ENCODE results near the gene PAK5. TPM values are rescaled to one million over a fixed set of nuclear protein-coding genes. Genes with fewer than 3 reads are reported as not detected.

The PAK5 gene
- total and polyA plus RNA-seq, 2 experiments from 2014 or later, result not detected

DNA sequence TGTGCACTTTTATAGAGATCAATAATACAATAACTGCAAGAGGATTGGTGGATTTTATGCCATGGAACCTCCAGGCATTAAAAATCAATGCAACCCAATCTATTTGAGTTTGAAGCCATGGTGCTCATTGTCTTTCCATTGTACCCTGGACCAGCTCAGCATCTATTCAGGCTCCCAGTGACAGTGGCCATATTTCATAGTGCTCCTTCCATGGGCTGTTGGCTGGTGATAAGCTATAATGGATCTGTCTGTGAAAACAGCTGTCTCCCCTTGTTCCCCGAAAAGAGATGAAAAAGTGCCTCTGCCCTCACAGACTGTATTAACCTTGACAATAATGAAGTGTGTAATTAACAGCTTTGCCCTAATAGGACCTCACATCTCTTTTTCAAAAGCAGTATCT lies 250.2 kb downstream of the PAK5 start:
- no peak for TF ChIP-seq EZH2 (IDR thresholded peaks at IDR 0.05; ENCODE audit: insufficient read depth, poor library complexity, severe bottlenecking)
- Histone ChIP-seq H3K9me2 (ENCODE audit: insufficient read depth) (no peaks in the 10 kb centered on the region), H3K4me1 (ENCODE audit: insufficient read depth) (no peaks in the 10 kb centered on the region), H3K4me2 (ENCODE audit: unreplicated experiment) (no peak overlapping the region), H3F3A (ENCODE audit: insufficient read depth) (no peaks in the 10 kb centered on the region), H3K9ac (no peak overlapping the region), H3K79me2 (ENCODE audit: insufficient read depth) (no peaks in the 10 kb centered on the region), H3K4me3 (no peak overlapping the region), H3K27me3 (replicated peaks; ENCODE audit: insufficient read depth) (peaks cover 5% of the 10 kb centered on the region), H2AFZ (no peak overlapping the region), H3K27ac (no peak overlapping the region), H4K20me1 (ENCODE audit: insufficient read depth) (no peaks in the 10 kb centered on the region), H3K36me3 (ENCODE audit: low read depth) (no peaks in the 10 kb centered on the region), H3K9me3 (ENCODE audit: low read depth) (no peaks in the 10 kb centered on the region)
- no peak for DNase-seq
- WGBS, 2 experiments (ENCODE audit: low coverage in 1 of 2, low lambda C conversion rate in 2 of 2, missing lambda C conversion rate in 2 of 2), result 23 to 30% methylated on average over 1 of the region's 1 CpG
- in situ Hi-C loops (cut with MboI), result no loop called here

DNA sequence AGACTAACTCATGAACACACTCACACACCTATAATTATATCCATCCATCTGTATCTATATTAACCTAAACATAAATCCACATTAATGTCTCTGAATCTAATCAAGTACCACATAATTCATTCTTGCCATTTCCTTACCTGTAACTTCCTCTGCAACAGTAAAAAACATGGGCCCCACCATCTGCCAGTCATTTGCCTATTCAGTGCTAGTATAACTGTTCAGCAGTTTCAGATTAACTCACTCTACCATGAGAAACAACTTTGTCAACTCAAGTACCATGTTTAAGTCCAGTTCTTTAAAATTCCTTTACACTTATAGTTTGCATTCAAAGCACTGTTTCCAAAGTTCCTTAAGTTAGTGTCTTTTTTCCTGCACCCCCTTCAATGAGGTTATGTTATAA lies 255.7 kb downstream of the PAK5 start:
- Histone ChIP-seq H3K79me2 (ENCODE audit: insufficient read depth) (no peaks in the 10 kb centered on the region), H3K4me1 (ENCODE audit: insufficient read depth) (no peaks in the 10 kb centered on the region), H3K4me2 (ENCODE audit: unreplicated experiment) (no peak overlapping the region), H3K27me3 (replicated peaks; ENCODE audit: insufficient read depth) (0 out of 2 replicates have a peak, but pooled peaks cover 16% of the 10 kb centered on the region), H4K20me1 (ENCODE audit: insufficient read depth) (no peaks in the 10 kb centered on the region), H3K4me3 (no peak overlapping the region), H3K36me3 (ENCODE audit: low read depth) (no peaks in the 10 kb centered on the region), H2AFZ (no peak overlapping the region), H3K9me3 (ENCODE audit: low read depth) (no peaks in the 10 kb centered on the region), H3K9ac (no peak overlapping the region), H3K9me2 (ENCODE audit: insufficient read depth) (no peaks in the 10 kb centered on the region), H3F3A (ENCODE audit: insufficient read depth) (no peaks in the 10 kb centered on the region), H3K27ac (no peak overlapping the region)
- no peak for DNase-seq
- in situ Hi-C loops (cut with MboI), result no loop called here
- TF ChIP-seq EZH2 (IDR thresholded peaks at IDR 0.05; ENCODE audit: insufficient read depth, poor library complexity, severe bottlenecking) (no peak), EZH2phosphoT487 (IDR thresholded peaks at IDR 0.05; ENCODE audit: insufficient read depth, low read depth) (no peak)

DNA sequence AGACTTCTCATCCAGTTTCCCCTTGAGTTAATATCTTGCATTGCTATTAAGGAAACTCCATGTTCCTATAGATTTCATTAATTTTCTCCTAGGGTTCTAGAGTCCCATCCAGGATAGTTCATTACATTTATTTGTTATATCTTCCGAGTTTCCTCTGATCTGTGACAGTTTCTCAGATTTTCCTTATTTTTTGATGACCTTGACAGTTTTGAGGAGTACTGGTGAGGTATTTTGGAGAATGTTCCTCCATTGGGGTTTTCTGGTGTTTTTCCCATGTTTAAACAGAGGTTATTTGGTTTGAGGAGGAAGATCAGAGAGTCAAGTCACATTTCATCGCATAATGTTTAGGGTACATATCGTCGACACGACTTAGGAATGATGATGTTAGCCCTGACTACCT lies 256.7 kb downstream of the PAK5 start:
- Histone ChIP-seq H4K20me1 (ENCODE audit: insufficient read depth) (no peaks in the 10 kb centered on the region), H3K4me2 (ENCODE audit: unreplicated experiment) (no peak overlapping the region), H3K9me2 (ENCODE audit: insufficient read depth) (no peaks in the 10 kb centered on the region), H3K9ac (no peak overlapping the region), H3K79me2 (ENCODE audit: insufficient read depth) (no peaks in the 10 kb centered on the region), H3F3A (ENCODE audit: insufficient read depth) (no peaks in the 10 kb centered on the region), H3K36me3 (ENCODE audit: low read depth) (no peaks in the 10 kb centered on the region), H3K27me3 (replicated peaks; ENCODE audit: insufficient read depth) (0 out of 2 replicates have a peak, but pooled peaks cover 16% of the 10 kb centered on the region), H3K4me1 (ENCODE audit: insufficient read depth) (no peaks in the 10 kb centered on the region), H3K4me3 (no peak overlapping the region), H3K9me3 (ENCODE audit: low read depth) (no peaks in the 10 kb centered on the region), H2AFZ (no peak overlapping the region), H3K27ac (no peak overlapping the region)
- in situ Hi-C loops (cut with MboI), result no loop called here
- no peak for DNase-seq
- 72 to 76% methylated on average over 5 of the region's 5 CpGs for WGBS, 2 experiments (ENCODE audit: low coverage in 1 of 2, low lambda C conversion rate in 2 of 2, missing lambda C conversion rate in 2 of 2)
- no peak for TF ChIP-seq EZH2phosphoT487 (IDR thresholded peaks at IDR 0.05; ENCODE audit: insufficient read depth, low read depth)
- TF ChIP-seq EZH2 (IDR thresholded peaks at IDR 0.05; ENCODE audit: insufficient read depth, poor library complexity, severe bottlenecking), result no peak

DNA sequence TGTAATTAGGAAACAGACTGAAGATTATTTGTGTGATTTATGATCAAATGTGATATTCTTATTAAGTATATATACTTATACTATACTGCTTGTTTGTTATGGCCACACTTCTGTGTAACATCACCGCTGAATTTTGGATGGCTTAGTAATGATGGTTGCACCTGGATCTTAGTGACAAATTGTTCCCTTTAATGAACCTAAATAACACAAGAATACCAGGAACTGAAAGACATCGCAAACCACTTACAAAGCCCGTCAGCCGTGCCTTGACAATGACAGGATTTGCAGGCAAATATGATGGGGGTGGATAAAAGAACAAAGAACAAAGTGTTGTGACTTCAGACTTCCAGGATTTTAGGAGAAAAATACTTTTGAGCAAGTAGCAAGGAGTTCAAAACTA lies 257.4 kb downstream of the PAK5 start:
- Histone ChIP-seq H3K79me2 (ENCODE audit: insufficient read depth) (no peaks in the 10 kb centered on the region), H3K9me2 (ENCODE audit: insufficient read depth) (no peaks in the 10 kb centered on the region), H3K4me2 (ENCODE audit: unreplicated experiment) (no peak overlapping the region), H3K27ac (no peak overlapping the region), H4K20me1 (ENCODE audit: insufficient read depth) (no peaks in the 10 kb centered on the region), H3F3A (ENCODE audit: insufficient read depth) (no peaks in the 10 kb centered on the region), H3K4me1 (ENCODE audit: insufficient read depth) (no peaks in the 10 kb centered on the region), H3K4me3 (no peak overlapping the region), H3K9ac (no peak overlapping the region), H3K9me3 (ENCODE audit: low read depth) (no peaks in the 10 kb centered on the region), H3K36me3 (ENCODE audit: low read depth) (no peaks in the 10 kb centered on the region), H2AFZ (no peak overlapping the region), H3K27me3 (replicated peaks; ENCODE audit: insufficient read depth) (0 out of 2 replicates have a peak, but pooled peaks cover 16% of the 10 kb centered on the region)
- TF ChIP-seq EZH2 (IDR thresholded peaks at IDR 0.05; ENCODE audit: insufficient read depth, poor library complexity, severe bottlenecking) (no peak), EZH2phosphoT487 (IDR thresholded peaks at IDR 0.05; ENCODE audit: insufficient read depth, low read depth) (no peak)
- DNase-seq, result no peak
- 67 to 78% methylated on average over 4 of the region's 4 CpGs for WGBS, 2 experiments (ENCODE audit: low coverage in 1 of 2, low lambda C conversion rate in 2 of 2, missing lambda C conversion rate in 2 of 2)
- in situ Hi-C loops (cut with MboI), result no loop called here

DNA sequence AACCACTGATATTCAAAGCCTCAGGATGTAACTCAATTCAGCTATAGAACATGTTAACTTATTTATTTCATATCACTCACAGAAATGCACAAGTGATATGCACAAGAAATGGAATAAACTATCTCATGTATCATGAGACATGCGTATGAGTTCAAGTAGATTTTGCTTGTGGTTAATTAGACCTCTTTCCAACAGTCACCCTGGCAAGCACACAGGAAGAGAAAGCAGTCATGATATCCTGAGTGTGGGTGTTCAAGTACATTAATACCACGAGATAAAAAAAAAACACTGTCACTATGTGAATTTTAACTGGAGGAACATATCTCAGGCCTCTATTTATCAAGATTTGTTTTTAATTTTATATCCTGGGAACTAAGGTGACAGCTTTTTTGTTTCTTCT lies 260.3 kb downstream of the PAK5 start:
- no peaks in the 10 kb centered on the region for H3K79me2 ChIP-seq (ENCODE audit: insufficient read depth)
- in situ Hi-C loops (cut with MboI), result no loop called here
- no peak for TF ChIP-seq EZH2phosphoT487 (IDR thresholded peaks at IDR 0.05; ENCODE audit: insufficient read depth, low read depth)
- TF ChIP-seq EZH2 (IDR thresholded peaks at IDR 0.05; ENCODE audit: insufficient read depth, poor library complexity, severe bottlenecking), result no peak
- no peak overlapping the region for H2AFZ ChIP-seq
- H3K4me2 ChIP-seq (ENCODE audit: unreplicated experiment), result no peak overlapping the region
- H3K9me3 ChIP-seq (ENCODE audit: low read depth), result no peaks in the 10 kb centered on the region
- WGBS, 2 experiments (ENCODE audit: low coverage in 1 of 2, low lambda C conversion rate in 2 of 2, missing lambda C conversion rate in 2 of 2), result 52 to 58% methylated on average over 2 of the region's 2 CpGs
- H3K4me1 ChIP-seq (ENCODE audit: insufficient read depth), result no peaks in the 10 kb centered on the region
- H3K36me3 ChIP-seq (ENCODE audit: low read depth), result no peaks in the 10 kb centered on the region
- no peak for DNase-seq
- no peak overlapping the region for H3K4me3 ChIP-seq
- H3K9me2 ChIP-seq (ENCODE audit: insufficient read depth), result no peaks in the 10 kb centered on the region
- H3K9ac ChIP-seq, result no peak overlapping the region
- H4K20me1 ChIP-seq (ENCODE audit: insufficient read depth), result no peaks in the 10 kb centered on the region
- H3F3A ChIP-seq (ENCODE audit: insufficient read depth), result no peaks in the 10 kb centered on the region
- H3K27ac ChIP-seq, result no peak overlapping the region
- H3K27me3 ChIP-seq (replicated peaks; ENCODE audit: insufficient read depth), result peaks cover 19% of the 10 kb centered on the region; the same call in 1 of the 2 replicates

Measured in GM23248 (cell line).